H4 (cell line): ENCODE results near the gene CCSAP. TPM values are rescaled to one million over a fixed set of nuclear protein-coding genes. Genes with fewer than 3 reads are reported as not detected.

Source experiments
- total RNA-seq: library from RNA; depleted of rRNA; stranded (reverse); fragments of >200 nt; shearing (Covaris generic); gene quantifications from 2 replicates; pipeline ENCODE4 v1.2.3, GENCODE V29; 2014; rRNA removed

Gene CCSAP
- total RNA-seq, 1 experiment from 2014 or later: 10.3 TPM

Other genes with a start within 250 kb of the CCSAP start
- 11.1 and 14.0 TPM in 2 replicates for gene RAB4A, start 71.9 kb downstream of the CCSAP start, total RNA-seq
- gene ACTA1, start 91.0 kb upstream of the CCSAP start, total RNA-seq: not detected in 2 replicates
- 29.6 and 32.6 TPM in 2 replicates for gene NUP133, start 165.3 kb upstream of the CCSAP start, total RNA-seq
- 8.9 and 13.6 TPM in 2 replicates for gene ABCB10, start 215.7 kb upstream of the CCSAP start, total RNA-seq